Sigmoid colon (tissue), 4 donors: ENCODE data around the gene KIF2A.

Experiments used
- CTCF ChIP-seq, 4 experiments: fragments of 450-650 bp in 3 of 4; fragments of 200-600 bp in 1 of 4; IDR thresholded peaks; one replicate each; pipeline ENCODE4 v1.5.1; 2016 to 2019; ENCODE audit warnings: antibody characterized with exemption in 4 of 4, mild to moderate bottlenecking in 3 of 4, moderate library complexity in 2 of 4
- EP300 ChIP-seq, 4 donors: sonication (generic); formaldehyde crosslinking; IDR thresholded peaks; one replicate each; pipeline ENCODE4 v1.6.1; 2017; ENCODE audit warnings: antibody characterized with exemption in 4 of 4
- POLR2AphosphoS5 ChIP-seq, 4 donors: sonication (generic); formaldehyde crosslinking; IDR thresholded peaks; one replicate each; pipeline ENCODE4 v1.6.1; 2017; ENCODE audit warnings: antibody characterized with exemption in 4 of 4

GRCh38 chr5:62348723-62349481, 42.9 kb downstream of the KIF2A start:
- TF ChIP-seq CTCF (IDR thresholded peaks at IDR 0.05), result no peak
- no peak for TF ChIP-seq EP300 (IDR thresholded peaks at IDR 0.05)
- no peak for TF ChIP-seq POLR2AphosphoS5 (IDR thresholded peaks at IDR 0.05)
